ENCODE data around the gene KIF26B. TPM values are rescaled to one million over a fixed set of nuclear protein-coding genes. Genes with fewer than 3 reads are reported as not detected.

Gene KIF26B
- total and polyA plus RNA-seq, 10 of the 15 experiments (the other 5 are each of a cell fraction or from before 2014, with no cell fraction given) = 0.35 to 11.6 (median 2.2) TPM

GRCh38 chr1:245606157-245606725 lies 451.5 kb downstream of the KIF26B start:
- Histone ChIP-seq H3K27me3 (replicated peaks in 1 of 2; ENCODE audit: control insufficient read depth in 2 of 2, insufficient read depth in 2 of 2, low read length in 1 of 2) (no peaks in the 10 kb centered on the region; a peak in 1 of 4 replicates), H3K36me3 (ENCODE audit: control insufficient read depth in 2 of 2, insufficient read depth in 2 of 2, low read length in 1 of 2) (no peaks in the 10 kb centered on the region), H4K20me1 (ENCODE audit: control insufficient read depth, insufficient read depth) (no peaks in the 10 kb centered on the region), H3K4me1 (ENCODE audit: control insufficient read depth, insufficient read depth, low read length) (no peaks in the 10 kb centered on the region), H3K9me3 (replicated peaks; ENCODE audit: control insufficient read depth, insufficient read depth, low read length) (no peaks in the 10 kb centered on the region), H3K4me3 (no peak overlapping the region), H3K9ac (ENCODE audit: control insufficient read depth, insufficient read depth, low read length) (no peak overlapping the region), H2AFZ (ENCODE audit: control insufficient read depth, low read depth, low read length) (no peak overlapping the region), H3K79me2 (ENCODE audit: control insufficient read depth, insufficient read depth, low read length) (no peaks in the 10 kb centered on the region), H3K4me2 (ENCODE audit: control insufficient read depth, insufficient read depth) (no peak overlapping the region), H3K27ac (ENCODE audit: control insufficient read depth, insufficient read depth) (no peak overlapping the region)
- DNase-seq (ENCODE audit: low read depth, low spot score) (no peak), FAIRE-seq (no peak), ATAC-seq (no peak)
- BruUV-seq (replicated peaks) = no TSS peak
- no peak for TF ChIP-seq FOXK2 (IDR thresholded peaks at IDR 0.05)
- no peak for TF ChIP-seq YY1 (IDR thresholded peaks at IDR 0.05; ENCODE audit: low read depth, low read length)
- TF ChIP-seq EED (IDR thresholded peaks at IDR 0.05; ENCODE audit: low read depth) = no peak
- TF ChIP-seq MLLT1 (IDR thresholded peaks at IDR 0.05) = no peak
- no peak for TF ChIP-seq RFX5 (IDR thresholded peaks at IDR 0.05; ENCODE audit: low read depth, low read length)
- TF ChIP-seq CREB1 (IDR thresholded peaks at IDR 0.05; ENCODE audit: low read depth) = no peak
- no peak for TF ChIP-seq ZBTB11 (CRISPR knock-in tag; IDR thresholded peaks at IDR 0.05)
- no peak for TF ChIP-seq MTA3 (IDR thresholded peaks at IDR 0.05; ENCODE audit: borderline replicate concordance, low read length)
- TF ChIP-seq RBBP5 (conservative IDR thresholded peaks at IDR 0.05) = no peak
- no peak for TF ChIP-seq MEF2A (IDR thresholded peaks at IDR 0.05; ENCODE audit: insufficient read depth, low read depth, low read length)
- TF ChIP-seq, protein P1, sequence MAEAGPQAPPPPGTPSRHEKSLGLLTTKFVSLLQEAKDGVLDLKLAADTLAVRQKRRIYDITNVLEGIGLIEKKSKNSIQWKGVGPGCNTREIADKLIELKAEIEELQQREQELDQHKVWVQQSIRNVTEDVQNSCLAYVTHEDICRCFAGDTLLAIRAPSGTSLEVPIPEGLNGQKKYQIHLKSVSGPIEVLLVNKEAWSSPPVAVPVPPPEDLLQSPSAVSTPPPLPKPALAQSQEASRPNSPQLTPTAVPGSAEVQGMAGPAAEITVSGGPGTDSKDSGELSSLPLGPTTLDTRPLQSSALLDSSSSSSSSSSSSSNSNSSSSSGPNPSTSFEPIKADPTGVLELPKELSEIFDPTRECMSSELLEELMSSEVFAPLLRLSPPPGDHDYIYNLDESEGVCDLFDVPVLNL (IDR thresholded peaks at IDR 0.05; ENCODE audit: low read depth, low read length) = no peak
- in situ Hi-C loops (cut with MboI) = no loop called here
- SMC1A ChIA-PET (ENCODE audit: uncharacterized antibody, unreplicated experiment) = no interaction called here
- RAD21 ChIA-PET (ENCODE audit: unreplicated experiment) = no interaction called here
- CTCF ChIA-PET = no interaction called here
- 64% methylated on average over 16 of the region's 16 CpGs for WGBS (ENCODE audit: insufficient coverage, insufficient replicate concordance, low lambda C conversion rate, missing lambda C conversion rate)
- POLR2A ChIA-PET = no interaction called here
- intact Hi-C loops (cut with micrococcal nuclease; ENCODE audit: unreplicated experiment) = no loop called here
